Measurements from ENCODE around the gene SMG6.

DNA sequence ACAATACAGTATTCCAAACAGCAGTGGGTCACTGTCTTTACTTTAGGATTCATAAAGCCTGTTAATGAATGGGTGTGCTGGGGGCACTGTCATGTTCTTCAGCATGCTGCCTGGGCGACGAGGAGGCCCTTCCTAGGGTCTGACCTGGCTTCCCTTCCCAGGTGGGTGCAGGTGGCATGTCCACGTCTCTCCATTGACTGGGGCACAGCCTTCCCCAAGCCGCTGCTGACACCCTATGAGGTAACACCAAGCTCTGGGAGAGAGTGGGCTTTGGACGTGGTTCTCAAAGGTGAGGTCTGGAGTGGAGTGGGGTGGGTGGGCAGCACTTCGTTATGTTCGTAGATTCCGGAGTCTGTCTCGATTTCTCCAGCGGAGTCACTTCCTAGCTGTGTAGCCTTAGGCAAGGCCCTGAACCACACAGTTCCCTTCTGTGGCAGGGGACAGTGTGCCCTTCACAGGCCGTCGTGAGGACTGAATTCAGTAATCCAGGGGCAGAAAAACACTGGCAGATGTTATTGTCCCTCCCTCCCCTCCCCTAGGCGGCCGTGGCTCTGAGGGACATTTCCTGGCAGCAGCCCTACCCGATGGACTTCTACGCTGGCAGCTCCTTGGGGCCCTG lies 262.5 kb downstream of the SMG6 start:
- no peak for TF ChIP-seq POLR2AphosphoS5 (IDR thresholded peaks at IDR 0.05)
- no peak for TF ChIP-seq POLR2A (IDR thresholded peaks at IDR 0.05)
- TF ChIP-seq CTCF (IDR thresholded peaks at IDR 0.05), result no peak
- TF ChIP-seq EP300 (IDR thresholded peaks at IDR 0.05), result no peak

Measured in sigmoid colon (tissue), 4 donors.